PC-9 (cell line): ENCODE data around the gene PSMG4.

Source experiments
- EZH2 ChIP-seq: fragments of 200-600 bp; sonication (generic); IDR thresholded peaks from 2 replicates; pipeline ENCODE4 v1.8.0; 2017; ENCODE audit warnings: antibody characterized with exemption, low read depth
- TF ChIP-seq, protein P1 (sequence below): fragments of 200-600 bp; sonication (generic); conservative IDR thresholded peaks from 2 replicates; pipeline ENCODE4 v1.6.1; 2017; ENCODE audit warnings: mixed run types, antibody characterized with exemption, mild to moderate bottlenecking, moderate library complexity

DNA sequence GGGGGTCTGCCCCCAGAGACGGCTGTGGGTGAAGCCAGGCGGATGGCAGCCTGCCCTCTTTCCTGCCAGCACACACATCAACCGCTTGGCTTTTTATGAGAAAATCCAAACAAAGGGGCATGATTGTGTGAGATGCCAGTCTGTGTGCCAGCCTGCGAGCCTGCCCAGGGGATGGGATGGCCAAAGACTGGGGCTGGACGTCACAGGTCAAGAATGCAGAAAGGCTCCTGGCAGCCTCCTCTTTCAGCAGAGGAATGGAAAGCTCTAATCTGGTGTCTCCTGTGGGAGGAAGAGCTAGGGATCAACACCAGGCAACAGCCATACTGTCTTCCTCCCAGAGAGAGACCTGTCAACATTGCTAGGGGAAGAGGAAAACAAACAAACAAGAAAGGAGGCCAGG lies 47.1 kb upstream of the PSMG4 start:
- TF ChIP-seq, protein P1, sequence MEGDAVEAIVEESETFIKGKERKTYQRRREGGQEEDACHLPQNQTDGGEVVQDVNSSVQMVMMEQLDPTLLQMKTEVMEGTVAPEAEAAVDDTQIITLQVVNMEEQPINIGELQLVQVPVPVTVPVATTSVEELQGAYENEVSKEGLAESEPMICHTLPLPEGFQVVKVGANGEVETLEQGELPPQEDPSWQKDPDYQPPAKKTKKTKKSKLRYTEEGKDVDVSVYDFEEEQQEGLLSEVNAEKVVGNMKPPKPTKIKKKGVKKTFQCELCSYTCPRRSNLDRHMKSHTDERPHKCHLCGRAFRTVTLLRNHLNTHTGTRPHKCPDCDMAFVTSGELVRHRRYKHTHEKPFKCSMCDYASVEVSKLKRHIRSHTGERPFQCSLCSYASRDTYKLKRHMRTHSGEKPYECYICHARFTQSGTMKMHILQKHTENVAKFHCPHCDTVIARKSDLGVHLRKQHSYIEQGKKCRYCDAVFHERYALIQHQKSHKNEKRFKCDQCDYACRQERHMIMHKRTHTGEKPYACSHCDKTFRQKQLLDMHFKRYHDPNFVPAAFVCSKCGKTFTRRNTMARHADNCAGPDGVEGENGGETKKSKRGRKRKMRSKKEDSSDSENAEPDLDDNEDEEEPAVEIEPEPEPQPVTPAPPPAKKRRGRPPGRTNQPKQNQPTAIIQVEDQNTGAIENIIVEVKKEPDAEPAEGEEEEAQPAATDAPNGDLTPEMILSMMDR = no peak
- TF ChIP-seq EZH2 = no peak
